H9 (cell line): ENCODE measurements around the gene RSU1. TPM values are rescaled to one million over a fixed set of nuclear protein-coding genes. Genes with fewer than 3 reads are reported as not detected.

Experiments used
- DNase-seq: peaks from one replicate; pipeline ENCODE4 v3.0.0-alpha.2; 2017
- H2AFZ ChIP-seq: one replicate; pipeline ENCODE4 v1.6.1; 2013; ENCODE audit warnings: mild to moderate bottlenecking, low read length, control low read depth, moderate library complexity
- H2AK5ac ChIP-seq: 2 replicates; pipeline ENCODE4 v1.6.1; 2013; ENCODE audit warnings: low read length, control low read depth, mixed read lengths; ENCODE audit not compliant: insufficient read length
- H2BK120ac ChIP-seq: one replicate; pipeline ENCODE4 v1.6.1; 2013; ENCODE audit warnings: low read depth, mild to moderate bottlenecking, low read length, control low read depth, inconsistent platforms; ENCODE audit not compliant: poor library complexity, severe bottlenecking
- H2BK12ac ChIP-seq: 2 replicates; pipeline ENCODE4 v1.6.1; 2013; ENCODE audit warnings: low read length, control low read depth, mixed read lengths, low read depth; ENCODE audit not compliant: insufficient read length
- H2BK15ac ChIP-seq: 2 replicates; pipeline ENCODE4 v1.6.1; 2013; ENCODE audit warnings: low read depth, low read length, control low read depth
- H2BK20ac ChIP-seq: one replicate; pipeline ENCODE4 v1.6.1; 2013; ENCODE audit warnings: low read depth, mild to moderate bottlenecking, low read length, control low read depth, inconsistent platforms; ENCODE audit not compliant: poor library complexity, severe bottlenecking
- H2BK5ac ChIP-seq: 2 replicates; pipeline ENCODE4 v1.6.1; 2013; ENCODE audit warnings: low read length, control low read depth, mixed read lengths; ENCODE audit not compliant: insufficient read length
- H3K14ac ChIP-seq: 2 replicates; pipeline ENCODE4 v1.6.1; 2013; ENCODE audit warnings: low read length, control low read depth; ENCODE audit not compliant: insufficient read depth
- H3K18ac ChIP-seq: 2 replicates; pipeline ENCODE4 v1.6.1; 2013; ENCODE audit warnings: low read depth, mild to moderate bottlenecking, mixed read lengths, low read length, control low read depth; ENCODE audit not compliant: insufficient read length
- H3K23ac ChIP-seq: 2 replicates; pipeline ENCODE4 v1.6.1; 2013; ENCODE audit warnings: low read length, control low read depth, mixed read lengths, low read depth; ENCODE audit not compliant: insufficient read length
- H3K23me2 ChIP-seq: 2 replicates; pipeline ENCODE4 v1.6.1; 2013; ENCODE audit warnings: low read depth, mild to moderate bottlenecking, mixed read lengths, low read length, control low read depth; ENCODE audit not compliant: insufficient read length, poor library complexity, severe bottlenecking
- H3K27ac ChIP-seq: 2 replicates; pipeline ENCODE4 v1.5.1; 2013; ENCODE audit warnings: low read length, control low read depth, mixed read lengths, low read depth; ENCODE audit not compliant: insufficient read length
- H3K27me3 ChIP-seq: 2 replicates; pipeline ENCODE4 v1.6.1; 2013; ENCODE audit warnings: low read length, control low read depth, inconsistent platforms; ENCODE audit not compliant: insufficient read depth
- H3K4ac ChIP-seq: 2 replicates; pipeline ENCODE4 v1.6.1; 2013; ENCODE audit warnings: low read depth, mild to moderate bottlenecking, control low read depth, inconsistent platforms, low read length, moderate library complexity
- H3K4me1 ChIP-seq: 2 replicates; pipeline ENCODE4 v1.6.1; 2013; ENCODE audit warnings: low read length, control low read depth, inconsistent platforms; ENCODE audit not compliant: insufficient read depth
- H3K4me2 ChIP-seq: 2 replicates; pipeline ENCODE4 v1.6.1; 2013; ENCODE audit warnings: low read length, control low read depth, mixed read lengths; ENCODE audit not compliant: insufficient read length, insufficient read depth
- H3K56ac ChIP-seq: 2 replicates; pipeline ENCODE4 v1.6.1; 2013; ENCODE audit warnings: low read depth, mild to moderate bottlenecking, mixed read lengths, low read length, control low read depth; ENCODE audit not compliant: insufficient read length
- H3K79me1 ChIP-seq: 2 replicates; pipeline ENCODE4 v1.6.1; 2013; ENCODE audit warnings: low read depth, mild to moderate bottlenecking, moderate library complexity, low read length, control low read depth, inconsistent platforms; ENCODE audit not compliant: insufficient read depth, poor library complexity, severe bottlenecking
- H3K79me2 ChIP-seq: 2 replicates; pipeline ENCODE4 v1.6.1; 2013; ENCODE audit warnings: low read length, control low read depth, inconsistent platforms; ENCODE audit not compliant: insufficient read depth
- H3K9ac ChIP-seq: 2 replicates; pipeline ENCODE4 v1.6.1; 2013; ENCODE audit warnings: low read length, control low read depth, mixed read lengths; ENCODE audit not compliant: insufficient read length; ENCODE audit errors: extremely low read depth
- H3K9me3 ChIP-seq: one replicate; pipeline ENCODE4 v1.6.1; 2013; ENCODE audit warnings: low read depth, low read length, inconsistent platforms; ENCODE audit not compliant: control insufficient read depth
- H3T11ph ChIP-seq: one replicate; pipeline ENCODE4 v1.6.1; 2013; ENCODE audit warnings: mild to moderate bottlenecking, low read length, control low read depth, inconsistent platforms
- H4K20me1 ChIP-seq: one replicate; pipeline ENCODE4 v1.6.1; 2013; ENCODE audit not compliant: control insufficient read depth, insufficient read length, insufficient read depth
- H4K5ac ChIP-seq: 2 replicates; pipeline ENCODE4 v1.6.1; 2013; ENCODE audit warnings: low read depth, mild to moderate bottlenecking, mixed read lengths, low read length, control low read depth; ENCODE audit not compliant: insufficient read length
- H4K8ac ChIP-seq: replicated peaks from 2 replicates; pipeline ENCODE4 v1.6.1; 2013; ENCODE audit warnings: low read length, control low read depth, mixed read lengths, low read depth; ENCODE audit not compliant: insufficient read length
- H4K91ac ChIP-seq: 2 replicates; pipeline ENCODE4 v1.6.1; 2013; ENCODE audit warnings: low read depth, mild to moderate bottlenecking, moderate library complexity, mixed read lengths, low read length, control low read depth; ENCODE audit not compliant: insufficient read length
- H3K27ac Mint-ChIP-seq, 3 experiments: 2 replicates in 2 of 3; 3 replicates in 1 of 3; pipeline ENCODE4 v1.8.0; 2020 to 2021; ENCODE audit warnings: mixed read lengths in 3 of 3, mild to moderate bottlenecking in 1 of 3, moderate library complexity in 1 of 3
- H3K27me3 Mint-ChIP-seq: 2 replicates; pipeline ENCODE4 v1.8.0; 2021; ENCODE audit warnings: low read depth, mild to moderate bottlenecking, moderate library complexity, mixed read lengths
- H3K36me3 Mint-ChIP-seq, 3 experiments: 2 replicates in 2 of 3; 3 replicates in 1 of 3; pipeline ENCODE4 v1.8.0; 2020 to 2021; ENCODE audit warnings: low read depth in 3 of 3, mixed read lengths in 3 of 3; ENCODE audit not compliant: insufficient read depth in 1 of 3
- H3K4me1 Mint-ChIP-seq, 2 experiments: 2 replicates each; pipeline ENCODE4 v1.8.0; 2020; ENCODE audit warnings: mixed read lengths in 2 of 2
- H3K4me3 Mint-ChIP-seq, 2 experiments: 2 replicates in 1 of 2; 3 replicates in 1 of 2; pipeline ENCODE4 v1.8.0; 2020 to 2021; ENCODE audit warnings: mild to moderate bottlenecking in 2 of 2, mixed read lengths in 2 of 2, moderate library complexity in 1 of 2
- H3K9me3 Mint-ChIP-seq, 2 experiments: 2 replicates in 1 of 2; 3 replicates in 1 of 2; pipeline ENCODE4 v1.8.0; 2020; ENCODE audit warnings: mild to moderate bottlenecking in 2 of 2, mixed read lengths in 2 of 2, moderate library complexity in 1 of 2
- CTCF ChIP-seq: fragments of 200-600 bp; sonication (generic); conservative IDR thresholded peaks from 3 replicates; pipeline ENCODE4 v1.8.0; 2021; ENCODE audit warnings: antibody characterized with exemption, mild to moderate bottlenecking
- WGBS: extraction: QIAGEN DNeasy Blood & Tissue Kit; methylation state at CpG from one replicate; pipeline ENCODE4 v1.1.7; 2013; ENCODE audit warnings: missing lambda C conversion rate, low lambda C conversion rate, mixed read lengths; ENCODE audit not compliant: insufficient read length; ENCODE audit errors: extremely low coverage; 5-methylcytosine and 5-hydroxymethylcytosine counted together
- total RNA-seq: library from RNA; stranded (reverse); gene quantifications from 2 replicates; pipeline ENCODE4 v1.2.1, GENCODE V29; 2021

Gene RSU1
- total RNA-seq, 1 experiment from 2014 or later = 59.4 TPM

GRCh38 chr10:16570731-16571130, 246.5 kb downstream of the RSU1 start:
- H3K4me2 ChIP-seq = no peak overlapping the region
- no peaks in the 10 kb centered on the region for H3K9me3 Mint-ChIP-seq
- no peaks in the 10 kb centered on the region for H3K27me3 Mint-ChIP-seq
- no peak overlapping the region for H4K91ac ChIP-seq
- H3K4ac ChIP-seq = no peak overlapping the region
- no peaks in the 10 kb centered on the region for H3K79me2 ChIP-seq
- H3K9ac ChIP-seq = no peak overlapping the region
- H2AFZ ChIP-seq = no peak overlapping the region
- H2BK5ac ChIP-seq = no peak overlapping the region
- H3K14ac ChIP-seq = no peak overlapping the region
- no peak for DNase-seq
- no peak overlapping the region for H3K18ac ChIP-seq
- H2BK20ac ChIP-seq = no peak overlapping the region
- H3T11ph ChIP-seq = no peak overlapping the region
- H3K23ac ChIP-seq = no peak overlapping the region
- H3K56ac ChIP-seq = no peak overlapping the region
- H2BK15ac ChIP-seq = no peak overlapping the region
- no peak overlapping the region for H4K8ac ChIP-seq
- no peak overlapping the region for H4K5ac ChIP-seq
- H3K27ac Mint-ChIP-seq = no peak overlapping the region; a peak in 1 of 7 replicates
- no CpG with 5 or more reads among the region's 4 CpGs for WGBS
- no peak overlapping the region for H2AK5ac ChIP-seq
- H3K4me3 Mint-ChIP-seq = no peak overlapping the region
- no peaks in the 10 kb centered on the region for H3K27me3 ChIP-seq
- no peaks in the 10 kb centered on the region for H3K9me3 ChIP-seq
- H2BK12ac ChIP-seq = no peak overlapping the region
- H2BK120ac ChIP-seq = no peak overlapping the region
- no peak overlapping the region for H3K27ac ChIP-seq
- H3K36me3 Mint-ChIP-seq = no peaks in the 10 kb centered on the region
- no peaks in the 10 kb centered on the region for H3K4me1 ChIP-seq
- no peaks in the 10 kb centered on the region for H3K23me2 ChIP-seq
- H4K20me1 ChIP-seq = no peaks in the 10 kb centered on the region
- H3K79me1 ChIP-seq = no peaks in the 10 kb centered on the region
- peaks cover 9% of the 10 kb centered on the region in 2 experiments for H3K4me1 Mint-ChIP-seq
- no peak for TF ChIP-seq CTCF
